ENCODE data around the gene PFKFB4.

The PFKFB4 gene

GRCh38 chr3:48584836-48585235 lies 28.2 kb upstream of the PFKFB4 start:
- DNase-seq (ENCODE audit: low read depth): no peak

GRCh38 chr3:48581621-48582481 lies 25.2 kb upstream of the PFKFB4 start:
- DNase-seq (ENCODE audit: low read depth): no peak

GRCh38 chr3:48576647-48577046 lies 20.0 kb upstream of the PFKFB4 start:
- no peak for DNase-seq (ENCODE audit: low read depth)

- DNase-seq (ENCODE audit: low read depth): no peak
Observed at GRCh38 chr3:48575366-48575765, 18.8 kb upstream of the PFKFB4 start.

- no peak for DNase-seq (ENCODE audit: low read depth)
Observed at GRCh38 chr3:48573973-48574585, 17.5 kb upstream of the PFKFB4 start.

GRCh38 chr3:48572517-48572916 lies 15.9 kb upstream of the PFKFB4 start:
- no peak for DNase-seq (ENCODE audit: low read depth)

GRCh38 chr3:48571938-48572337 lies 15.3 kb upstream of the PFKFB4 start:
- no peak for DNase-seq (ENCODE audit: low read depth)

- DNase-seq (ENCODE audit: low read depth): no peak
Observed at GRCh38 chr3:48569808-48570450, 13.3 kb upstream of the PFKFB4 start.

DNA sequence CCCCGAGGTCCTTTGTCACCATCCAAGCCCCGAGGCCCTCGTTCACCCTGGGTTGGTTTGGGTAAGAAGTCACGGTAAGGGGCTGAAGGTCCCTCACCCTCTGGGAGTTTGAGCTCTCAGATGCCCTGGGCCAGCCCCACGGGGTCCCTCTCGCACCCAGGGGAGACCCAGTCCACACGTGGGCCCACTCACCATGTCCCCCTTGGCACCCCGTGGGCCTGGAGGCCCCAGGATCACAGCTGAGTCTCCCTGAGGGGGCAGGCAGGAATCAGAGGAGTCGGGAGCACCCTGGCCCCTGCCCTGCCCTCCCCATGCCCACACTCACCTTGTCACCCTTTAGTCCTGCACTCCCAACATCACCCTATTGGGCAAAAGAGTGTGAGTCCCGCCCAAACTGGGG lies 12.8 kb upstream of the PFKFB4 start:
- no peak for DNase-seq (ENCODE audit: low read depth)

DNA sequence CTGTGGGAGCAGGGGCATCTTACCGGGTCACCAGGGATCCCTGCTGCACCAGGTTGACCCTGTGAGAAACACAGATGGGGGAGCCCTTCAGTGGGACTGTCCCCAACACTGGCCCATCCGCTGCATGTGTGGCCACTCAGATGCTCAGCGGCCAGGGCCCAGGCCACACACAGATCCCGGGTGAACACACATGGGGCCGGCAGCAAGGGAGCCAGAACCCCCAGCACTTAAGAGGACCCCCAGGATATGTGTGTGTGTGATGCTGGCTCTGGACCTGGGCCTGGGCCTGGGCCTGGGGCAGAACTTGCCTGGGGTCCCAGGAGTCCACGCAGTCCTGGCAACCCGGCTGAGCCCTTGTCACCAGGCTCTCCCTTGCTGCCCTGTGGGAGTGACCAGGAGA lies 11.9 kb upstream of the PFKFB4 start:
- DNase-seq (ENCODE audit: low read depth): no peak

- no peak for DNase-seq (ENCODE audit: low read depth)
Observed at GRCh38 chr3:48567500-48567899, 10.9 kb upstream of the PFKFB4 start.

- DNase-seq (ENCODE audit: low read depth): no peak
Observed at GRCh38 chr3:48567090-48567489, 10.5 kb upstream of the PFKFB4 start.

- DNase-seq (ENCODE audit: low read depth): no peak
Observed at GRCh38 chr3:48566401-48566760, 9.8 kb upstream of the PFKFB4 start.

- no peak for DNase-seq (ENCODE audit: low read depth)
Observed at GRCh38 chr3:48565591-48566400, 9.2 kb upstream of the PFKFB4 start.

DNA sequence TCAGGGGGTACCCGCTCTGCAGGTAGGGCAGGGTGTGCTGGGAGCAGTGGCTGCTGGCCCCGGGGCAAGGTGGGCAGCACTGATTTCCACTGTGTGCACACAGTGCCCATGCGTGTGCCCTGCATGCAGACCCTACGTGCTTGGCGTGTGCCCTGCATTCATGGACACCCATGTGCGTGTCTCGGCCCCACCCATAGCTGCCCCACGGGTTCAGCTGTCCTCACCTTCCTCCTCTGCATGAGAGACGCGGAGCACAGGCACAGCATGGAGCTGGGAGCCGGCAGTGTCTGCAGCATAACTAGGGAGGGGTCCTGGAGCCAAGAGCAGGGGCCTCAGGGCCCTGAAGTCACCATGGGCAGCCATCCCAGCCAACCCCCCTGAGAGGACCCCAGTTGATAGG lies 8.6 kb upstream of the PFKFB4 start:
- DNase-seq (ENCODE audit: low read depth): no peak

DNA sequence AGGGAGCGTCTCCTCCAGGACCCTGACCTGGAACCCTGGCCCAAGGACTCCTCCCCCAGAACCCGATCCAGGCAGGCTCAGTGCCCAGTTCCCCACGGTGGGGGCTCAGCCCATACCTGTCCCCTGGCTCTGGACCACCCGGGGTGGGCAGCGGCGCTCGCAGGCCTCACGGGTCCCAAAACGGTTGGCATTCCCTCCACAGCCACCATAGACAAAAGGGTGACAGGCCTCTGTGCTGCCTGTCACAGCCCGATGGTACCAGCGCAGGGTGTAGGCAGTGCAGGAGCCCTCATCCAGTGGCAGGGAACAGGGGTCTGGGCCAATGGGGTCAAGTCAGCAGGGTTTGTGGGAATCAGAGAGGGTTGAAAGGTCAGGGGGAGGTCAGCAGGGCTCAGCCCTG lies 8.1 kb upstream of the PFKFB4 start:
- no peak for DNase-seq (ENCODE audit: low read depth)

DNA sequence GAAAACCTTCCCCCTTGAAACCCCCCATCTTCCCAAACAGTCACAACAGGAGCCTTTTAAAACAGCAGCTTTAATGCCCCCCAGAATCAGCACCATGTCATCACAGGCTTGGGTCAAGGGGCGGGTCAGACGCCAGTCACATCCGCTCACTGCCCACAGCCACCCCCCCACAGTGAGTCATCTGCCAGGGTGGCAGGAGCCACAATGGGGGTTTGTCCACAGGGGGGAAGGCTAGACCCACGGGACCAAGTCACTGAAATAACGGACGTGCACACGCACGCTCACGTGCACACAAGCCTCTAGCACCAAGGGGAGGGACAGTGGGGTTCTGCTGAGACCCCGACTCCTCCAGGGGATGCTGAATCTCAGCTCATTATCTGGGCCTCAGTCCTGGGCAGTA lies 7.4 kb upstream of the PFKFB4 start:
- peak; percentile 35 for DNase-seq (ENCODE audit: low read depth)

GRCh38 chr3:48563382-48563918 lies 6.8 kb upstream of the PFKFB4 start, which contains the start of gene UCN2:
Gene UCN2, minus strand, starts transcription at chr3:48563781. Its CDS starts 657 bp downstream, at chr3:48563124.
- DNase-seq (ENCODE audit: low read depth): no peak

GRCh38 chr3:48562367-48563095 lies 5.9 kb upstream of the PFKFB4 start:
- DNase-seq (ENCODE audit: low read depth): no peak

DNA sequence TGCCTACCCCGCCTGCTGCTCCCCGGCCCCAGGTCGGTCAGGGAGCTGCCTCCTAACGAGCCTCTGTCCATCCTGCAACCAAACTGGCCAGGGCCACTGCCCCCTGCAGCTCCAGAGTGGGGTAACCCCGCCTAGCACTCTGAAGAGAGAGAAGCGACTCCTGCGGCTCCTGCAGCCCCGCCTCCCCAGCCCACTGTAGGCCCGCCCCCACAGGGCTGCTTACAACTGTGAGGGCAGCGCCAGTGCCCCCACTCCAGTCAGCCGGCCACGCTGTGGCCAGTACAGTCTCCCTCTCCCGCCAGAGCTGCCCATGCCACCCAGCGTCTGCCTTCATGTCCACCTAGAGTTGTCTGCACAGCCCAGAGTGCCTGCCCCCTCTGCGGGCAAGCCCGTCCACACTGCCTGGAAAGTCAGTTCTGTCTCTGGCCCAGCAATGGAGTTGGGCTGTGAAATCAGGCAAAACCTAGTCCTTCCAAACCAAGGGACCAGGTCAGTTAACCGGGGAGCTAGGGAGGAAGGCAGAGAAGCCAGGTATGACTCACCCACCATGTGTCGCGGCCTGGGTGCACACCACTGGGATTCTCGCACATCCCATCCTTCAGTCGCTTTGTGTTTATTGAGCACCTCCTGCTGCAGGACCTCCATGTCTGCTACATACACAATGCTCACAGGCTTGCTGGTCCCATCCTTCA lies 4.6 kb upstream of the PFKFB4 start:
- no peak for DNase-seq (ENCODE audit: low read depth)

- DNase-seq (ENCODE audit: low read depth): no peak
Observed at GRCh38 chr3:48560648-48561018, 4.0 kb upstream of the PFKFB4 start.
